Testis (tissue), 2 donors: Measurements from ENCODE around the gene MAP1B.

ENCODE experiments used
- CTCF ChIP-seq, 3 experiments: fragments of 450-650 bp in 2 of 3; fragments of 200-600 bp in 1 of 3; sonication (generic) in 1 of 3; IDR thresholded peaks; one replicate each; pipeline ENCODE4 v1.5.1; 2016 to 2019; ENCODE audit warnings: antibody characterized with exemption in 3 of 3, mild to moderate bottlenecking in 2 of 3, moderate library complexity in 1 of 3
- POLR2A ChIP-seq: fragments of 450-650 bp; IDR thresholded peaks from one replicate; pipeline ENCODE4 v1.6.1; 2017; ENCODE audit warnings: antibody characterized with exemption, mild to moderate bottlenecking, moderate library complexity

GRCh38 chr5:72160959-72161358 is 53.7 kb downstream of the MAP1B start:
- no peak for TF ChIP-seq CTCF (IDR thresholded peaks at IDR 0.05)
- no peak for TF ChIP-seq POLR2A
